Thyroid gland (tissue), 4 donors: ENCODE results near the gene COL6A2.

Source experiments
- POLR2A ChIP-seq, 2 donors: fragments of 450-650 bp; IDR thresholded peaks; one replicate each; pipeline ENCODE4 v1.6.1; 2017; ENCODE audit warnings: antibody characterized with exemption in 2 of 2, mild to moderate bottlenecking in 2 of 2, moderate library complexity in 1 of 2
- TF ChIP-seq, protein P1 (sequence below), 6 experiments: fragments of 200-600 bp in 3 of 6; fragments of 450-650 bp in 3 of 6; sonication (generic) in 3 of 6; IDR thresholded peaks; one replicate each; pipeline ENCODE4 v1.5.1; 2016 to 2019; ENCODE audit warnings: antibody characterized with exemption in 6 of 6, mild to moderate bottlenecking in 2 of 6, inconsistent platforms in 1 of 6, moderate library complexity in 1 of 6

DNA sequence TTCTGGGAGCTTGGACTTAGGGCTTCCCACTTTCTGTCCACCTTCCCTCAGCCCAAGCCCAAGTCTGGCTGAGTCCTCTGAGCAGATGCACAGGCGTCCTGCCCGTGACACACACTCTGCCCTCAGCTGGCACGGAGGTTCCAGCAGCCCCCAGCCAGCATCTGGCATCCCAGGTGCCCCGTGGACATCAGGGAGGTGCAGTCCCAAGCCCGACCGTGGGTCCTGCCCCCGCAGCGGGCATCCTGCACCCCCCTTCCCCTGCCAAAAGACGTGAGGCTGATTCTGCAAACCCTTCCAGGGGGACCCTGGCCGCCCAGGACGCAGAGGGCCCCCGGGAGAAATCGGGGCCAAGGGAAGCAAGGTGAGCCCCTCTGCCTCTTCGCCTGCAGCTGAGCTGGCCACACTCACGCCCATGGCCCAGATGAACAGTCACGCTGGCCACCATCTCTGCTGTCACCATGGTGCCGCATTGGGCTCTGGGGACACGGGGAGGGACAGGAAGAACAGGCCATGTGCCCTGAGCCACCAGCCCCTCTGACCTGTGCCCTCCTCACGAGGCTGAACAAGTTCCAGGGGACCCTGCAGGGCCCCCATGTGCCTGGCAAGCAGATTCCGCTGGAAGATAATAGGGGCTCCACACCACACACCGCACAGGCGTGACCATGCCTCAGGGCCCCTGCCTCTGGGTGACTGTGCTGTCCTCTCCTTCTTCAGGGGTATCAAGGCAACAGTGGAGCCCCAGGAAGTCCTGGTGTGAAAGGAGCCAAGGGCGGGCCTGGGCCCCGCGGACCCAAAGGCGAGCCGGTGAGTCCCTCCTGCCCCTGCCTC lies 20.6 kb downstream of the COL6A2 start:
- TF ChIP-seq, protein P1, sequence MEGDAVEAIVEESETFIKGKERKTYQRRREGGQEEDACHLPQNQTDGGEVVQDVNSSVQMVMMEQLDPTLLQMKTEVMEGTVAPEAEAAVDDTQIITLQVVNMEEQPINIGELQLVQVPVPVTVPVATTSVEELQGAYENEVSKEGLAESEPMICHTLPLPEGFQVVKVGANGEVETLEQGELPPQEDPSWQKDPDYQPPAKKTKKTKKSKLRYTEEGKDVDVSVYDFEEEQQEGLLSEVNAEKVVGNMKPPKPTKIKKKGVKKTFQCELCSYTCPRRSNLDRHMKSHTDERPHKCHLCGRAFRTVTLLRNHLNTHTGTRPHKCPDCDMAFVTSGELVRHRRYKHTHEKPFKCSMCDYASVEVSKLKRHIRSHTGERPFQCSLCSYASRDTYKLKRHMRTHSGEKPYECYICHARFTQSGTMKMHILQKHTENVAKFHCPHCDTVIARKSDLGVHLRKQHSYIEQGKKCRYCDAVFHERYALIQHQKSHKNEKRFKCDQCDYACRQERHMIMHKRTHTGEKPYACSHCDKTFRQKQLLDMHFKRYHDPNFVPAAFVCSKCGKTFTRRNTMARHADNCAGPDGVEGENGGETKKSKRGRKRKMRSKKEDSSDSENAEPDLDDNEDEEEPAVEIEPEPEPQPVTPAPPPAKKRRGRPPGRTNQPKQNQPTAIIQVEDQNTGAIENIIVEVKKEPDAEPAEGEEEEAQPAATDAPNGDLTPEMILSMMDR (IDR thresholded peaks at IDR 0.05) = no peak
- no peak for TF ChIP-seq POLR2A (IDR thresholded peaks at IDR 0.05)
